ENCODE measurements around the gene HTATIP2.
"Not testable (repeated sequence)": the region's sequence is repeated elsewhere in the genome, so short reads cannot be mapped to it uniquely, and the experiment has no call there.

HTATIP2 gene

DNA sequence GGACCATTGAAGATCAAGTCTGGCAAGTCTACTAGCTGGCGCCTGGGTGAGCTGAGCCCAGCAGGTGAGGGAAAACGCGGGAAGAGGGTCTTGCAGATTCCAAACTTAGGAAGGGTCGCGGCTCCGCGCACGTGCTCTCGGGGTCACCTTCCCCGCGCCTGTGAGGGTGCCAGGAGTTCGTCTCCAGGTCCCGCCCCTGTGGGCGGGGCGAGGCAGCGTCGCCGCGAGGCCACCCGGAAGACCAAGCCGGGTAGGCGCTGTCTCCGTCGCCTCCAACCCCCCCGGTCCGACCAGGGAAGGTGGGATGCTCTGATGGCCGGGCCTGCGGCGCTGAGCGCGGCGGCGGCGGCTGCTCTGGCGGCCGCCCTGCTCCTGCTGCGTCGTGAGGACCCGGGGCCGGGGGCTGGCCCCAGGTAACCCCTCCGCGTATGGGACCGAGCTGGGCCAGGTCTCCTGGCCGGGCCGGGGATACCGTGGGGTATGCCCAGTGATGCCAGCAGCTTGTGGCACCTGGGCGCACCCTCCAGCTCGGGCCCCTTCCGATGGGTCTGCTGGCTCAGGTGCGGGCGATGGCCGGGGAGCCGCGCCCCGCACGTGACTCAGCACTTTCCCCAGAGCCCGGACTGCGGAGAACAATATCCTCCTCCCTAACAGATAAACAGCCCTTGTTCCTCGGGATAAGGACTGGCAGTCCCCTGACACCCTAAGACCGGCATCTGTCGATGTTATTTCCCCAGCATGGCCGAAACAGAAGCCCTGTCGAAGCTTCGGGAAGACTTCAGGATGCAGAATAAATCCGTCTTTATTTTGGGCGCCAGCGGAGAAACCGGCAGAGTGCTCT, at the start of gene HTATIP2:
HTATIP2 (plus strand) TSS at position 215 of the 841 bp plus-strand sequence; CDS start at position 739, 524 bp downstream.
- DNase-seq (ENCODE audit: low spot score) = no peak

DNA sequence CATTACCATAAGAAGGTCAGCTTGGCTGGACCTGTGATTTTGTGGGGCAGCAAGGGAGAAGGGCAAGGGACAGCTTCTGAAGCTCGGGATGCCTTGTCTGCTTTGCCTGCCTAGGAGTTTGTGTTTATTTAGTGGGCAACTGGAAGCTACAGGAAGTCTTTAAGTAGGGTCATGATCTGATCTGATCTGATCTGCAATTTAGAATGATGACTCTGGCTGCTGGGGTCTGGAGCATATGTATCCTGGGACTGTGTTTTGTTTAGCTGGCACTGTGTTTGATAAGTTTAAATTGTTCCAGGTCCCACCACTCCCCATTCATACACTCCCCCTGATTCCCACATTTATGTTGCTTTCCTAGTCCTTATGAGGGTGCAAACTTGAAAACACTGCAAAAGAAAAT, 47.7 kb upstream of the HTATIP2 start:
- DNase-seq (ENCODE audit: low spot score) = no peak

DNA sequence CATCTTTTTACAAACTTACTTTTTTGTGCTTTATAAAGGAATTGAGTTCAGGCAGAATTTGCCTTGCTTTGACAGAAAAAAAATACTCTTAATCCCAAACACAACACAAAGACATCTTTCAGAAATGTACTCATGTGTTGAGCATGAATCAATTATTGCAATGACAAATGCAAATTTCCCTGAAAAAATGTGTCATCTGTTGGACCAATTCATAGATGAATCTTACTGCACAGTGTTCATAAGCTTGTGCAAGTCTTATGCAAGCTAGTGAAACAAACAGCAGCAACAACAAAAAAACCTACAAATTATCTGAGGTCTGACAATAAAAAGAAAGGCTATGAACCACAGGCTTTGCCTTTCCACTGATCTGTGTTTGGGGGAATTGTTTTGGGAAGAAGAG, 42.3 kb upstream of the HTATIP2 start:
- DNase-seq (ENCODE audit: low spot score) = no peak

DNA sequence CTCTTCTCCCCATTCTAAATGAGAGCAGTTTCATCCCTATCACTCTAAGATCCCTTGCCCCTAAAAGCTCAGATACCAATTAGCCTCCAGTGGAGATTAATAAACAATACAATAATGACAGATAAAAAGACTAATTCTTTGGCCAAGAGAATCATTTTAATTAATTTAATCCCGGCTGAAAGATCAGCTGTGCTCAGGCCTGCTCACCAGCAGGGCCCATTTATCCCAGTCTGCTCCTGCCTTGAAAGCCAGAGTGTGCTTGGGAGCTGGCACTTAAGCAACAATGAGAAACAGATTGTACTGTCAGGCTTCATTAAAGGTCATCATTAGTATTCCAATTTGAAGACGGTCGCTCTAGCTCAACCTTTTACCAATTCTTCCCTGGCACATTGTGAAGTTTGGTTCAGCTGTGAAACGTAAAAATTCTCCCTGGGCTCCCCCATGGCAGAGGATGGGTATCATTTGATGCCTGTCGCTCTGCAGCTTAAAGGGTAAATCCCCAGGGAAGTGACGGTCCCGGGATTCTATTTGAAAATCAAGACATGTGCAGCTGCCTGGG, 36.1 kb upstream of the HTATIP2 start:
- peak; percentile 81 for DNase-seq (ENCODE audit: low spot score)

DNA sequence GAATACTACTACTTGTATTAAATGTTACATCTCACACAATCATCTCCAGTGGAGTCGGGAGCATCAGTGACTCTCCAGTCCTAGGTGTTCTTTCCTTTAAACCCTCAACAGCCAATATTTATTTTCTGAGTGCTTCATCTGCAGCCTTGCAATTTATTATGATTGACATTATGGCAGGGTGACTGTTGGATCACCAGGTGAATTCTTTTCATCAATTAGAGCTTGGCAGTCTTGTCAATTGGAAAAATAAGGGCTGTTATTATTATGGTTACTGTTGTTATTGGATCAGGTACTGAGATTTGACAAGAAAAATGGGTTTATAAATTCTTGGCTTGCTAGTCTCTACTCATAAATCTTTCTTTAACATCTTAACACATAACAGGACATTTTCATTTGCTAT, 27.5 kb upstream of the HTATIP2 start:
- no peak for DNase-seq (ENCODE audit: low spot score)

DNA sequence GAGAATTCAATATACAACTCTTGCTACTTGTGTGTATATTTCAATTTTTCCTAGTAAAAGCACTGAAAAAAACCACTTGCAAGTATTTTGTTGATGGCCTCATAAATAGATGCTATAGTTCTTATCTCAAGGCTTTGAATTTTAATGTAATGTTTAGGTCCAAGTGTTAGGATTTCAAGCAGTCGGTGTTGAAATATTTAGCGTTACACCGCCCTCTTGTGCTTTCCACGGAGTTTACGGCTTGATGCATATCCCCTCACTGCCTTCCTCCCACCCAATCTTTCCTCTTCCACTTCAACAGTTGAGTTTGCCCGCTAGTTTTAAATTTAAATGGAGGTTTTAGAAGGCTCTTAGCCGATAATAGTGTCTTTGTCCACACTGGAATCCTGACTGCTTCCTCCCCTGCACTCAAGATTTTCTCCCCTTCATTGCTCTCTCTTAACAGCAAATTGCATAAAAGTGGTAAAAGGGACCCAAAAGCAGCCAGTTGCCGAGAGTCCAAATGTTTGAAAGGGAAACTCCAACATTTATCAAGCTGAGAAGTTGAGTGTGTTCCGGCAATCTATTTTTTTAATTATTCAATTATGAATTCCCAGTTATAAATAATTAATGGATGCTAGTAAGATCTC, 25.9 kb upstream of the HTATIP2 start:
- DNase-seq (ENCODE audit: low spot score) = peak; percentile 62

DNA sequence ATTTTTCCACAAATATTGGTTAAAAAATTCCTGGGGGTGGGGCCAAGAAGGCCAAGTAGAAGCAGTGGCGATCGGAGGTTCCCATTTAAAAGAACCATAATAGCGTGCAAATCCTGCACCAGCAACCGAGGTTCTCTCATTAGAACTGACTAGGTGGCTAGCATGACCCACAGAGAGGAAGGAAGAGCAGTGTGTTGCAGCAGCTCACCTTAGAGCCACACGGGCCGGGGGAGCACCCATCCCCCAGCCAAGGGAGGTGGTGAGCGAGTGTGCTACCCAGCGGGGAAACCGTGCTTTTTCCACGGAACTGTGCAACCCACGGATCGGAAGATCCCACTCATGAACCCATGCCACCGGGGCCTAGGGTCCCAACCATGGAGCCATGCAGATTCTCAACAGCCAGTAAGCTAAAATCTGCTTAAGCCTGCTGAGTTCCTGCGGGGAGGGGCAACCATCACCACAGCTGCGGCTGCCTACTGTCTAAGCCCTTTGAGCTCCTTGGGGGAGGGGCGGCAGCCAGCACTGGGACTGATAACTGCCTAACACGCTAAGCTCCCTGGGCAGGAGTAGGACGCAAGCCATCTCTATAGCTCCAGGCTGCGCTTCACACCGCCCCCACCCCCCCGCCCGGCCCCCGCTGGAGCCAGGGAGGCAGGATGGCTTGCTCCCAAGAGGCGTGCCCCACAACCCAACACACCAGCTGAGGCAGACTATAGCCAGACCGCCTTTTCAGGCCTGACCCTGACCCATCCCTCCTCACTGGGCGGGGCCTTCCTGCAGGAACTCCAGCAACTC, 21.0 kb upstream of the HTATIP2 start:
- DNase-seq (ENCODE audit: low spot score) = peak; percentile 75

DNA sequence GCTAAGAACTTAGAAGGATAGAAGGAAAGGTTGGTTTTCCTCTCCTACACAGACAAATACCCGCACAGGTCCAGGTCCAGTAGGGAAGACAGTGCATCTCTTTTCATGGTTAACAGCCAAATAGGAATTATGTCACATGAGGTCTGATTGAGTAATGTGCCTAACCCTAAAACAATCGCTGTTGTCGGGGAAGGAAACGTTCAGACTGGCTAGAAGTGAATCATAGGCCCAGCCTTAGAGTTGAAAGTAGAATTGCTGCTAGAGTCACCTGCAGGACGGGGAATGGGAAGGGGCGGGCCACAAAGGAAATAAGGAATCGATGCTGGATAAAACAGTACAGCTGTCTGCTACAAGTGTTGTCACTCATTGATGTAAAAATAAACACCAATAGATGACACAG, 12.4 kb upstream of the HTATIP2 start:
- DNase-seq (ENCODE audit: low spot score) = no peak

DNA sequence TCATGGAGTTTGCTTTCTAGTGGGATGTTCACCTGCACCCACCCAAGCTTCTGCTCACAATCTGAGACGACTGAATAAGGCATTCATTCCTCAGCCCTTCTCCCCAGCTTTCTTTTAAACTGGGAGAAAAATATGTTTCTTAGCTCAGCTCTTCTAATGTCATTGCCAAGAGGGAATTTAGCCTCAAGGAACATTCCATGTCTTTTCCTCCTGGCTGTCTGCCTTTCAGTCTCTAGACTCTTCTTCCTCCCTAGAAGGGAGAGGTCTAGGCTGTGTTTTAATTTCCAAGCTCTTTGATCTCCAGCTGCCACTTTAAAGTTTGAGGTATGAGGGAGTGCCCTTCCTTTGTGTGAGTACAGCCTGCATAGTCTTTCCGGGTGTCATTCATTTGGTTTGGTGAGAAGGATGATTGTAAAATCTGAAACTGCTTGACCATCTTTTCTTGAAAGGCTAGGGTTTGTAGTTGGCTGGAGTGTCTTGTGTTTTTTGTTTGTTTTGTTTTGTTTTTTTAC, 11.7 kb upstream of the HTATIP2 start:
- no peak for DNase-seq (ENCODE audit: low spot score)

DNA sequence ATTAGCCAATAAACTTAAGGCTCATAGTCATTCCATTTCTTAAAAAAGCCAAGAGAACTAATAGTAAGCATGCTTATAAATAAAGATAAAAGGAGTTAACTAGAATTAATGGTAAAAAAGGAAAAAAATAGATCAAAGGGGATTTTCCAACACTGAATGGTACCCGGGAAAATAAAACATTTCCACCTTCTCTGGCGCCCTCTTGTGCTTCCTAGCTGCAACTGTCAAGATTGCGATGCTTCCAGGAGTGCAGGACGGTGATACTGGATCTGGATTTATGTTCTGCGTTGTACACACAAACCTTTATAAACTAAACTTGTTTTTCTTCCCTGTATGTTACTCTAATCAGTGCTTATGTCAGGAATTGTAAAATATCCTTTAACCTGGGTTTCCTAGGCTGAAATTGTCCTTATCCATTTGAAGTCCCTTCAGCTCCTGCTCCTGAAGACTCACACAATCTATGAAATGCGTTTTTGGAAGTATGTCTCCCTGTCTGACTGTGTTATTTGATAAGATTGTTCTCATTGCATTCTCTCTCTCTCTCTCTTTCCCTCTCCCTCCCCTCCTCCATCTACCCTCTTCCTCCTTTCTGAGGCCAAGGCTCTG, 9.6 kb upstream of the HTATIP2 start:
- DNase-seq (ENCODE audit: low spot score) = peak; percentile 64

DNA sequence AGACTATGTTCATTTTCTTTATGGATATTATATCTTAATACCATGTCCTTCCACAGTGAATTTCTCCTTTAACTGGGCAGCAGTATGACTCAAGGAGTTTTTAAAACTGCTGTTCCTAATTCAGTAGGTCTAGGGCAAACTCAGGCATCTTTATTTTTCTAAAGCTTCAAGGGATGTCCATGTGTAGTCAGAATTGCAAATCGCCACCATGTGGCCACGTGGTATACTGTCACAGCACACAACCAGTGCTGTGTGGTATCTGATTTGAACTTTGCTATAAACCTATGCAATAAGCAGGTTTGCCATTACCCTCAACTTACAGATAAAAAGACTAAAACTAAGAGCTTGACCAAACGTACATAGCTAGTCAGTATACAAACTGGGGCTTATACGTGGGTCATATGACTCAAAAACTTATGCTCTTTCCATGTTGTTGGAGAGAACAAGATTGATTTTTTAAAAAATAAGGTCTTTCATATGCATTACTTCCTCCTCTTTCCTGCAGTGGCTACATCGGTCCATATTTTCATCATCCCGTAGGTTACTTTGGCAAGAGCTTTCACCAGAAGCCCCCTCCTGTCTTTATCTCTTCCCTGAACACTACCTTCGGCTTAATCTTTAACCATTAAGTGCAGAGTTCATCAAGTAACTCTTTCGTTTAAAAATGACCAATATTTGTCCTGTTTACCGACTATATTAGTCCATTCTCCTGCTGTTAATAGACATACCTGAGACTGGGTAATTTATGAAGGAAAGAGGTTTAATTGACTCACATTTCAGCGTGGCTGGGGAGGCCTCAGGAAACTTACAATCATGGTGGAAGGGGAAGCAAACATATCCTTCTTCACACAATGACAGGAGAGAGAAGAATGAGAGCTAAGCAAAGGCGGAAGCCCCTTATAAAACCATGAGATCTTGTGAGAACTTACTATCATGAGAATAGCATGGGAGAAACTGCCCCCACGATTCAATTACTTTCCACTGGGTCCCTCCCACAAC, 8.0 kb upstream of the HTATIP2 start:
- peak; percentile 52 for DNase-seq (ENCODE audit: low spot score)

DNA sequence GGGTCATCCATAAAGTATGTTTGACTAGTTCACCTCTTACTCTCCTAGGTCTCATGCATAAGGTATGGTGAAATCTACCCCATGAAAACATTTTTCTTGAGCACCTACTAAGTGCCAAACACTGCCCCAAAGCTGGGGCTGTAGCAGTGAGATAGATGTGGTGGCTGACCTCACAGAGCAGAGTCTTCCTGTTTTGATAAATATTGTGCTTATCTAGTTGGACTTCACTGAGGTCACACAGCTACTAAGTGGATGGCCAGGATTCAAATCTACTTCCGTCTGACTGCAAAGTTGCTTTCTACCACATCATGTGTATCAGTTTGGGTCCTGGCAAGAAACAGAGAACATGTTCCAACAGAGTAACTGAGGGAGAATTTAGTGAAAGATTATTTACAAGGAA, 6.4 kb upstream of the HTATIP2 start:
- DNase-seq (ENCODE audit: low spot score) = no peak

DNA sequence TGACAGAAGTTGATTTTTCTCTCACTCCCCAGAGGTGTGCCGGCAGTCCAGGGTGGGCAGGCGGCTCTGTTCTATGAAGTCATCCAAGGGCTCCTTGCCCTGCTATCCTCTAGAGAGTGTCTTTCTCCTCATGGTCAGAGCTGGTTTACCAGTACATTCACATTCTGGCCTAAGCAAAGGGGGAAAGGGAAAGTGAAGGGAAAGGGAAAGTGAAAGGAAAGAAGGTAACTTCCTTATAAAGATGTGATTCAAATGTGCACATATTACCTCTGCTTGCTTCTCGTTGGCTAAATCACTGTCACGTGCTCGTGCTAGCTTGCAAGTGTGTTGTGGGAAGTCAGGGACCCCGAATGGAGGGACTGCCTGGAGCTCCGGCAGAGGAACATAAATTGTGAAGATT, 2.9 kb upstream of the HTATIP2 start:
- DNase-seq (ENCODE audit: low spot score) = no peak

DNA sequence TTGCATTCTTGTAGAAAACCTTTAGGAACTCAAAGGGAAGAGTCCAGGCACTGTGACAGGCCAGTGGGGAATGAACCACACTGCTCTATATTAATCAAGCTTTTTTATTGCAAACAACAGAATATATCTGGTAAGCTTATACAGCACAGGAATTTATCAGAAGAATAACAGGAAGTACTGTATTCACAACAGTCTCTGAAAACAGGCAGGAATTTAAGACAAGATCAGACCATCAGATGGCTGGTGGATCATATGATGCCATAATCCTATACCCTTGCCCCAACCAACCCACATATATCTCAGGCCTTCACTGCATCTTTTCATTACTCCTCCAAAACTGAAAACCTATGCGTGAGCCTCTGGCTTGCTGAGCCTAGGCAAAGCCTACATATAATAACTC, 1.0 kb upstream of the HTATIP2 start:
- no peak for DNase-seq (ENCODE audit: low spot score)

DNA sequence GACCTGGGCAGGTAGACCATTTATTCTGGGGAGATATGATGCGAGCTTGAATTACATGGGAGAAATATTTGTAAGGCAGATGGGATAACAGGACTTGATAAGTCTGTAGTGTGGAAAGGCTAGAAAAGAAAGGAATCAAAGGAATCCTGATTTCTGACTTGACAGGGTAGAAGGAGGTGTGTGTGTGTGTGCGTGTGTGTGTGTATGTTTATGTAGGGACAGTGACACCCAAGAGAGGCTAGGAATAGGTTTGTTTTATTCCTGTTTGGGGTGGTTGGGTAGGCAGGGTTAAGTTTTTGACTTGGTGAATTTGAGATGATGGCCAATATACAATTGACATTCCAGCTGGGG, 390 bp upstream of the HTATIP2 start:
- no peak for DNase-seq (ENCODE audit: low spot score)

DNA sequence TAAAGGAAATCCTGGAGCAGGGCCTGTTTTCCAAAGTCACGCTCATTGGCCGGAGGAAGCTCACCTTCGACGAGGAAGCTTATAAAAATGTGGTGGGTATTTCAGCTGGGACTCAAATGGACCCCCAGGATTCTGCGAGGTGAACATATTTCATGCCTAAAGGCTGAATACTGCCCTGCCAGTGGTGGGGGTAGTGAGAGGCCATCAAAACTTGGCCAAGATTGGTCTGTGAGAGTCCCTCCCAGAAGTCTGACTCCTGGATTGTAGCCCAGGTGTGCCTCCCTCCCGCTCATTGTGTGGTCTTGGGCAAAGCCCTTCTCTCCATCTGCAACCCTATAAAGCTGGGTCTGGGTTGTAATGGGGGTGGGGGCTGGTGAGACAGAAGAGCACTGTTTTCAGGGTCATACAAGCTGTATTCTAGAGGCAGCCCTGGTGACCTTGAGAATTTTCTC, 853 bp downstream of the HTATIP2 start:
- no peak for DNase-seq (ENCODE audit: low spot score)

DNA sequence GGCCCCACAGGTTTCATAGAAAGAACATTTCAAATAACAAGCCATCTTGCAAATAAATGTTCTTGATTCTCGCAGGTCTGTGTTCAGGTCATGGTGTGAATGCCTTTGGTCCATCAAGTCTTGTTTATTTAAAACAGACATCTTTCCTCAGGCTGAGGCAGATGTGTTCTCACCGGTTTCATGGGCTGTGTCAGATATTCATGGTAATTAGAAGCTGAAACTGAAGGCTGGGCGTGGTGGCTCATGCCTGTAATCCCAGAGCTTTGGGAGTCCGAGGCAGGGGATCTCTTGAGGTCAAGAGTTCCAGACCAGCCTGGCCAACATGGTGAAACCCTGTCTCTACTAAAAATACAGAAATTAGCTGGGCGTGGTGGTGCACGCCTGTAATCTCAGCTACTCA, 2.0 kb downstream of the HTATIP2 start:
- not testable (repeated sequence) for DNase-seq (ENCODE audit: low spot score)

DNA sequence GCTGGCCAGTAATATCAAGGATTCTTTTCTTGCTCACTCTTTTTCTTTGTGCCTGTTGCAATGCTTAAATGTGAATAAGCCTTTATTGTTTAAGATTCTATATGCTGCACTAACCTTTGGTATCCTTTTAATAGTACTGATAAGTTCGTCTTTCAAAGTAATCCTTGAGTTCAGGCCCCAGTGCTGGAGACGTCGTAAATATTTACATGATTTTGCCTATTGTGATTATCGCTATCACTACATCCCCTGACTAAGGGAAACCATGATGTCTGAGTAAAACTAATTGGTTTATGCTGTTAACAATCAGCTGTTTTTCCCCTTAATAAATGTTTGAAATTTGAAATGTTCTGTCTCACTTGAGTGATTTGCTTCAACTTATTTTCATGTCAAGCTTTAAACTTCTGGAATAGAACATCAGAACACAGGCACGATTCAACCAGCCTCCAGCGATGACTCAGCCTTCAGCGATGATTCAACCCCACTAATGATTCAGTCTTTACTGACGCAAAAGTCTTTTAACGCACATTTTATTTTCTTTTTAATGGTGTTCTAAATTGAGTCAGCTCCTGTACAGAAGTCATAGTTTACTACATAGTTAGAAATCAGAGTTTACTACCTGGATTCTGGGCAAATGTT, 3.9 kb downstream of the HTATIP2 start:
- DNase-seq (ENCODE audit: low spot score) = no peak

DNA sequence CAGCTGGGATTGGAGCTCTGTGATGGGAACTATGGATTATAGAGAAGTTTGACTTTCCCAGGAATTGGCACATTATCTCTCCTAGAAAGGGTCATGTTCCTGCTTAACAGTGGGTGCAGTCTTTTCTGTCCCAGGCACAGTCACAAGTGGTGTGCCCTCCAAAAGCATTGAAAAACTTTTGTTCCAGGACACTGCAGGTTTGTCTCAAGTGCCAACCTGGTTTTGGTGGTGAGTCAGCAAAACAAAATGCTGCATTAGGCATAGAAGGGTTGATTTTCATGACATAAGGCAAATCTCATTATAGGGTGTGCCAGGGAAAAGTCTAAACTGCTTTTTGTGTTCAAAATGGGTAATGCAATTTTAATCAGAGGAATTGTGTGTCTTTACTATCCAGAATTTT, 4.9 kb downstream of the HTATIP2 start:
- no peak for DNase-seq (ENCODE audit: low spot score)

DNA sequence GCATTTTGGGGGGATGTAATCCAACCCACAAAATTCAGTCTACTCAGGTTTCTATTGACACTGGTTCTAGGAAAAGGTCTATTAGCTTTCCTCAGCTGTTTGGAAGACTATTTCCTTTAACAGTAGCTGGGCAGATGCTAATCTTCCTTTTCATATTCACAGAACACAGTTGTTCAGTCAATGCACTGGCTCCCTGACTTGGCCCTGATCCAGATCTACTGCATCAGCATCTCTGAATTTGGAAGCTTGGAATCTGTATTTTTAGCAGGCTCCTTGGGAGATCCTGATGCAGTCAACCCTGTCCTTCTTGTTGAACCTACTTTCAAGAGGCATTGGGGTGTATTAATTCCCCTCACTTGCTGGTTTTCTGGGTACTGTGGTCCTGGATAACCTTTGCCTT, 6.3 kb downstream of the HTATIP2 start:
- DNase-seq (ENCODE audit: low spot score) = no peak
